Thoracic aorta (tissue), 2 donors: Measurements from ENCODE around the gene EFR3B. TPM values are rescaled to one million over a fixed set of nuclear protein-coding genes. Genes with fewer than 3 reads are reported as not detected.
"Not testable (repeated sequence)": the region's sequence is repeated elsewhere in the genome, so short reads cannot be mapped to it uniquely, and the experiment has no call there.

Experiments used
- ATAC-seq: fragments of 150-250 bp; one replicate; pipeline ENCODE4 v1.8.0; 2017; ENCODE audit warnings: low read depth; ENCODE audit not compliant: insufficient number of reproducible peaks, low FRiP score
- DNase-seq: peaks from one replicate; pipeline ENCODE4 v3.0.0-alpha.2; 2020; ENCODE audit warnings: low spot score
- H3K27ac ChIP-seq, 2 donors: fragments of 200-600 bp; sonication (generic); 1 replicate in 1 of 2; 2 replicates in 1 of 2; pipeline ENCODE4 v1.5.1; 2016; ENCODE audit warnings: mild to moderate bottlenecking in 2 of 2, moderate library complexity in 2 of 2
- H3K27me3 ChIP-seq: fragments of 200-600 bp; sonication (generic); replicated peaks from 2 replicates; pipeline ENCODE4 v1.6.0; 2016; ENCODE audit warnings: mild to moderate bottlenecking; ENCODE audit not compliant: insufficient read depth
- H3K36me3 ChIP-seq: fragments of 200-600 bp; sonication (generic); one replicate; pipeline ENCODE4 v1.5.1; 2016
- H3K4me1 ChIP-seq, 2 donors: fragments of 200-600 bp; sonication (generic); 1 replicate in 1 of 2; 2 replicates in 1 of 2; pipeline versions ENCODE4 v1.5.1 to v1.6.0; 2016; ENCODE audit warnings: low read depth in 2 of 2, mild to moderate bottlenecking in 1 of 2; ENCODE audit not compliant: control insufficient read depth in 1 of 2
- H3K4me3 ChIP-seq: fragments of 200-600 bp; sonication (generic); 2 replicates; pipeline ENCODE4 v1.5.1; 2016; ENCODE audit warnings: mild to moderate bottlenecking
- H3K9me3 ChIP-seq: fragments of 200-600 bp; sonication (generic); 2 replicates; pipeline ENCODE4 v1.5.1; 2016
- total RNA-seq, 2 donors: library from RNA; depleted of rRNA; stranded (reverse); fragments of >200 nt; gene quantifications; one replicate each; pipeline versions ENCODE4 v1.1.0 to v1.2.3, GENCODE V29; 2016
- TF ChIP-seq, protein P1 (sequence below): fragments of 200-600 bp; sonication (generic); IDR thresholded peaks from one replicate; pipeline ENCODE4 v1.5.1; 2019; ENCODE audit warnings: antibody characterized with exemption

The EFR3B gene
- total RNA-seq, 2 donors from 2014 or later = 0.81 to 1.4 TPM

DNA sequence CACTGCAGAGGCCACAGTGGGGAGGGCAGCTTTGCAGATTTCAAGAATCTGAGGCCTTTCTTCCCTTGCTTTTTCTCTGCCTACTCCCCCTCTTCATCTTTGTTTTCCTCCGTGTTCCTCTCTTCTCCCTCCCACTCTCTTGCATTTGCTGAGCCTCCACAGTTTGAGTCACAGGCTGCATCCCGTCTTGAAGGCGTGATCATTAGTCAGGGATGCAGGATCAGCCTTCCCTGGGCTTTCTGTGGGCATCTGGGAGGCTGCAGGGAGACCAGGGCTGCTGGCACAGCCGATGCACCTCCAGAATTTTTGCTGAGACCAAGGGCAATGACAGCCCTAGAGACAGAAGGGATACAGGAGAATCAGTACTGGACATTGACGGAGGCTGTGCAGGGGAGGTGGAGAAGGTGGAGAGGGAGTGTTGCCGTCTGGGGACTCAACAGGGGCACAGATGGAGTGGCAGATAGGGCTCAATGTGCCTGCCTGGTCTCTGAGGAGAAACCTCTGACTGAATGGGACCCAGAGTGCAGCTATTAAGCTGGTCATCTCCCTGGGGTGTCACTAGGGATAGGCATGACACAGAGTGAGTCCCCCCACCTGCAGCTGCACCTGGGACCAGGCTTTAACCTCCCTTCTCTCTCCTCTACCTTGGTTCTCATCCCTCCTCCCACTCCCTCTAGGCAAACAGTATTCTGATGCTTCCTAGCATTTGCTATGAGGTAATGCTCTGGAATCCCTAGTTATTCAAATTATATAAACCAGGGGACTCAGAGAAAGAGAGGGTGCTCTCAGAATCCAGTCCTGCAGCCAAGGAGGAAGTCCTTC, 41.2 kb upstream of the EFR3B start:
- Histone ChIP-seq H3K27me3 (no peaks in the 10 kb centered on the region), H3K36me3 (no peaks in the 10 kb centered on the region), H3K4me3 (no peak overlapping the region), H3K27ac (no peak overlapping the region), H3K9me3 (no peaks in the 10 kb centered on the region), H3K4me1 (peaks cover 4 to 18% of the 10 kb centered on the region in 2 donors)
- DNase-seq = no peak
- ATAC-seq = no peak
- TF ChIP-seq, protein P1, sequence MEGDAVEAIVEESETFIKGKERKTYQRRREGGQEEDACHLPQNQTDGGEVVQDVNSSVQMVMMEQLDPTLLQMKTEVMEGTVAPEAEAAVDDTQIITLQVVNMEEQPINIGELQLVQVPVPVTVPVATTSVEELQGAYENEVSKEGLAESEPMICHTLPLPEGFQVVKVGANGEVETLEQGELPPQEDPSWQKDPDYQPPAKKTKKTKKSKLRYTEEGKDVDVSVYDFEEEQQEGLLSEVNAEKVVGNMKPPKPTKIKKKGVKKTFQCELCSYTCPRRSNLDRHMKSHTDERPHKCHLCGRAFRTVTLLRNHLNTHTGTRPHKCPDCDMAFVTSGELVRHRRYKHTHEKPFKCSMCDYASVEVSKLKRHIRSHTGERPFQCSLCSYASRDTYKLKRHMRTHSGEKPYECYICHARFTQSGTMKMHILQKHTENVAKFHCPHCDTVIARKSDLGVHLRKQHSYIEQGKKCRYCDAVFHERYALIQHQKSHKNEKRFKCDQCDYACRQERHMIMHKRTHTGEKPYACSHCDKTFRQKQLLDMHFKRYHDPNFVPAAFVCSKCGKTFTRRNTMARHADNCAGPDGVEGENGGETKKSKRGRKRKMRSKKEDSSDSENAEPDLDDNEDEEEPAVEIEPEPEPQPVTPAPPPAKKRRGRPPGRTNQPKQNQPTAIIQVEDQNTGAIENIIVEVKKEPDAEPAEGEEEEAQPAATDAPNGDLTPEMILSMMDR = no peak

DNA sequence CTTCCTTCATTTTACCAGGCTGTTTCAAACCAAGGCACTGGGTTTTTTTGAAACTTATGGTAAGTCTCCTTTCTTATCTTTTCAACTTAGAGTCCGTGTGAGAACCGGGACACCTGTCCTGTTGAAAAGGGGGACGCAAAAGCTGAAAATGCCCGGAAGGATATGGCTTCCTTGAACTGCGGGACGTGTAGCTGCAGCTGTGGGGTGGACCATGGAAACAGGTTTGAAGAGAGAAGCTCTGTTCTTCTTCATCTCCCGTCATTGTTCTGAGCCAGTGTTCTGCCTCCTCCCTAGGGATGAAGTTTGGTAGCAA, 40.6 kb upstream of the EFR3B start:
- Histone ChIP-seq H3K27me3 (no peaks in the 10 kb centered on the region), H3K9me3 (no peaks in the 10 kb centered on the region), H3K27ac (no peak overlapping the region), H3K4me3 (no peak overlapping the region), H3K4me1 (peaks cover 4 to 18% of the 10 kb centered on the region in 2 donors), H3K36me3 (no peaks in the 10 kb centered on the region)
- TF ChIP-seq, protein P1 = no peak
- DNase-seq (no peak), ATAC-seq (no peak)

DNA sequence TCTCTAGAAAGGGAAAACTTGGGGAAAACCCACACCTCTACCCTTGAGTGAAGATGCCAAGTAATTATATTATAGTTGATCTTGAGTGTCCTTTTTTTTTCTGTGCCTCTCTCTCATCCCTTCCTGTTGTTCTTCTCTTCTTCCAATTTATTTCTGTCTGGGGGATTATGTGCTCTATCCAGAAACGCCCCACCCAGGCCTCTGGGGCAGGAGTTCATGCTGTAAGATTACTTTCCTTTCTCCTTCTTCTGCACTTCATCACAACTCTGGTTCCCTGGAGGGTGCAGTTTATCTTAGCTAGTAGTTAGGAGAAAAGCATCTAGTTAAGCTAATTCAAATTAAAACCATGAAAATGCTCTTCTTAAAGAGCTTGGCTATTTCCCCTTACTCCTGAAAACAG, 39.8 kb upstream of the EFR3B start:
- ATAC-seq = no peak
- no peak overlapping the region for H3K27ac ChIP-seq

DNA sequence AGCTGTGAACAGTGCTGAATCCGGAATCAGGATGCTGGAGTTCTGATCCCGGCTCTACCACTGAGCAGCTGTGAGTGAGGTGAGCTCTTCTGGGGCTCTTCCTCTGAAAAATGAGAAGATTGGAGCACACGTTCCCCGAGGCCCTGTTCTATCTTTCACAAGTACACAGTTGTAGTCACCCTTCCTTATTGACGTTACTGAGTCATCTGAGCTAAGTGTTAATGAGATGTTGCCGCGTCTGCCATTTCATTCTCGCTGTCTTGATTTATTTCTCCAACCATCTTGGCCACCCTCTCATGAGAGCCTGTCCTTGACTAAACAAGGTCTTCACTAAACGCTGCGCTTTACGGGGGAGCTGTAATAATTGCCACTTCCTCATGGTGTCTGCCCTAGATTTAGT, 31.9 kb upstream of the EFR3B start:
- Histone ChIP-seq H3K27me3 (no peaks in the 10 kb centered on the region), H3K36me3 (no peaks in the 10 kb centered on the region), H3K9me3 (no peaks in the 10 kb centered on the region), H3K27ac (no peak overlapping the region), H3K4me1 (no peaks in the 10 kb centered on the region), H3K4me3 (no peak overlapping the region)
- DNase-seq (no peak), ATAC-seq (no peak)
- TF ChIP-seq, protein P1 = no peak

More for the DNA sequence above, 39.8 kb upstream of the EFR3B start:
- DNase-seq = no peak
- TF ChIP-seq, protein P1 = no peak
- Histone ChIP-seq H3K27me3 (no peaks in the 10 kb centered on the region), H3K9me3 (no peaks in the 10 kb centered on the region), H3K4me1 (peaks cover 0 to 11% of the 10 kb centered on the region in 2 donors), H3K36me3 (no peaks in the 10 kb centered on the region), H3K4me3 (no peak overlapping the region)

DNA sequence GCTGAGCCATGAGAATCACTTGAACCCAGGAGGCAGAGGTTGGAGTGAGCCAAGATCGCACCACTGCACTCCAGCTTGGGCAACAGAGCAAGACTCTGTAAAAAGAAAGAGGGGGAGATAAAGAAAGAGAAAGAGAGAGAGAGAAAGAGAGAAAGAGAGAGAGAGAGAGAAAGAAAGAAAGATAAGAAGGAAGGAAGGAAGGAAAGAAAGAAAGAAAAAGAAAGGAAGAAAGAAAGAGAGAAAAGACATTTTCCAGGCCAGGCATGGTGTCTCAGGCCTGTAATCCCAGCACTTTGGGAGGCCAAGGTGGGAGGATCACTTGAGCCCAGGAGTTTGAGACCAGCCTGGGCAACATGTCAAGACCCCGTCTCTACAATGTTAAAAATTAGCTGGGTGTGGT, 30.5 kb upstream of the EFR3B start:
- not testable (repeated sequence) for H3K4me1 ChIP-seq, H3K9me3 ChIP-seq, ATAC-seq

DNA sequence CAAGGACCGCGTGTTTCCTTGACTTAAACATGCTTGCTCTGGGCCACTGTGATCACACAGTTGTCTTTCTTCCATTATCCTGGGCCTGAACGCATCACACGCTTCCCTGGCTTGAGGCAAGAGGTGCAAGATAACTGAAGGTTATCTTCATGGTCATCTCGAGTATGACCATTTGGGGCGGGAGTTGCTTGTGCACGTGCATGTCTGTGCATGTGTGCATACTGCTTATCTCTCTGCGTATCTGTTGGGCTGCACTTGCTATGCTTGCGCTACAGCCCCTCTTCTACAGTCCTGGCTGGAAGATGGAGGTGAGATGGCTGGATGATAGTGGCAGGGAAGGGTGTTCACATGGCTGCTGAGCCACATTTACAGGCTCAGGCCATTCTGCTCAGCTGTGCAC, 27.2 kb upstream of the EFR3B start:
- ATAC-seq = no peak
- Histone ChIP-seq H3K36me3 (no peaks in the 10 kb centered on the region), H3K4me1 (no peaks in the 10 kb centered on the region), H3K4me3 (no peak overlapping the region), H3K9me3 (no peaks in the 10 kb centered on the region), H3K27me3 (no peaks in the 10 kb centered on the region), H3K27ac (no peak overlapping the region)
- DNase-seq = no peak
- TF ChIP-seq, protein P1 = no peak

More for the DNA sequence above, 30.5 kb upstream of the EFR3B start:
- not testable (repeated sequence) for H3K36me3 ChIP-seq, H3K27ac ChIP-seq, H3K27me3 ChIP-seq, H3K4me3 ChIP-seq, DNase-seq
